Measurements from ENCODE around the gene PLXNC1.

PLXNC1 gene

GRCh38 chr12:94255006-94255405 is 106.6 kb downstream of the PLXNC1 start:
- no CpG with 5 or more reads among the region's 3 CpGs for WGBS (ENCODE audit: insufficient coverage, insufficient read length)
- DNase-seq (ENCODE audit: low read depth, low spot score) = no peak
- Histone ChIP-seq H3K36me3 (ENCODE audit: control insufficient read depth, insufficient read depth, low read length) (no peaks in the 10 kb centered on the region), H3K4me1 (ENCODE audit: control insufficient read depth, insufficient read depth, low read length) (no peaks in the 10 kb centered on the region), H3K9me3 (ENCODE audit: control insufficient read depth, insufficient read depth, low read length) (no peaks in the 10 kb centered on the region), H3K27me3 (ENCODE audit: control insufficient read depth, insufficient read depth, low read length) (no peaks in the 10 kb centered on the region), H3K4me3 (ENCODE audit: low read length) (no peak overlapping the region), H3K27ac (ENCODE audit: low read length) (no peak overlapping the region)

- Histone ChIP-seq H3K36me3 (ENCODE audit: control insufficient read depth, insufficient read depth, low read length) (no peaks in the 10 kb centered on the region), H3K4me1 (ENCODE audit: control insufficient read depth, insufficient read depth, low read length) (peaks cover under 1% of the 10 kb centered on the region; the same call in 1 of the 2 replicates), H3K27ac (ENCODE audit: low read length) (no peak overlapping the region), H3K9me3 (ENCODE audit: control insufficient read depth, insufficient read depth, low read length) (no peaks in the 10 kb centered on the region), H3K27me3 (ENCODE audit: control insufficient read depth, insufficient read depth, low read length) (no peaks in the 10 kb centered on the region), H3K4me3 (ENCODE audit: low read length) (no peak overlapping the region)
- no peak for DNase-seq (ENCODE audit: low read depth, low spot score)
These were observed 107.1 kb downstream of the PLXNC1 start for GRCh38 chr12:94255428-94255827.

- DNase-seq (ENCODE audit: low read depth, low spot score) = no peak
- Histone ChIP-seq H3K9me3 (ENCODE audit: control insufficient read depth, insufficient read depth, low read length) (no peaks in the 10 kb centered on the region), H3K27ac (ENCODE audit: low read length) (no peak overlapping the region), H3K4me3 (ENCODE audit: low read length) (no peak overlapping the region), H3K4me1 (ENCODE audit: control insufficient read depth, insufficient read depth, low read length) (peaks cover 14% of the 10 kb centered on the region), H3K27me3 (ENCODE audit: control insufficient read depth, insufficient read depth, low read length) (no peaks in the 10 kb centered on the region; the same call in 1 of the 2 replicates), H3K36me3 (ENCODE audit: control insufficient read depth, insufficient read depth, low read length) (no peaks in the 10 kb centered on the region)
- WGBS (ENCODE audit: insufficient coverage, insufficient read length) = no CpG with 5 or more reads among the region's 2 CpGs
These were observed 110.2 kb downstream of the PLXNC1 start for GRCh38 chr12:94258593-94258992.

DNA sequence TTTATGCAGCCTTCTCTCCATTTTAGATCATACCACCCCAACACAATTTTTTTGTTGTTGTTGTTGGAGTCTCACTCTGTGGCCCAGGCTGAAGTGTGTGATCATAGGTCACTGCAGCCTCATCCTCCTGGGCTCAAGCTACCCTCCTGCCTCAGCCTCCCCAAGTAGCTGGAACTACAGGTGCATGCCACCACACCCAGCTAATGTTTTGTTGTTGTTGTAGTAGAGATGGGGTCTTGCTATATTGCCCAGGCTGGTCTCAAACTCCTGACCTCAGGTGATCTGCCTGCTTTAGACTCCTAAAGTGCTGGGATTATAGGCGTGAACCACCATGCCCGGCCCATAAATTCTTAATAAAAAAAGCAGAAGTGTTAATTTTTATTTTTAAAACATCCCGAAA is 111.6 kb downstream of the PLXNC1 start:
- Histone ChIP-seq H3K27me3 (ENCODE audit: control insufficient read depth, insufficient read depth, low read length) (no peaks in the 10 kb centered on the region; the same call in 1 of the 2 replicates), H3K36me3 (ENCODE audit: control insufficient read depth, insufficient read depth, low read length) (no peaks in the 10 kb centered on the region), H3K27ac (ENCODE audit: low read length) (no peak overlapping the region), H3K9me3 (ENCODE audit: control insufficient read depth, insufficient read depth, low read length) (no peaks in the 10 kb centered on the region), H3K4me1 (ENCODE audit: control insufficient read depth, insufficient read depth, low read length) (peaks cover 22% of the 10 kb centered on the region), H3K4me3 (ENCODE audit: low read length) (no peak overlapping the region)
- no peak for DNase-seq (ENCODE audit: low read depth, low spot score)
- no CpG with 5 or more reads among the region's 3 CpGs for WGBS (ENCODE audit: insufficient coverage, insufficient read length)

- no CpG with 5 or more reads among the region's 13 CpGs for WGBS (ENCODE audit: insufficient coverage, insufficient read length)
- H3K4me3 ChIP-seq (ENCODE audit: low read length) = no peak overlapping the region
- no peaks in the 10 kb centered on the region for H3K36me3 ChIP-seq (ENCODE audit: control insufficient read depth, insufficient read depth, low read length)
- peaks cover 22% of the 10 kb centered on the region for H3K4me1 ChIP-seq (ENCODE audit: control insufficient read depth, insufficient read depth, low read length)
- H3K27me3 ChIP-seq (ENCODE audit: control insufficient read depth, insufficient read depth, low read length) = no peaks in the 10 kb centered on the region; the same call in 1 of the 2 replicates
- no peak overlapping the region for H3K27ac ChIP-seq (ENCODE audit: low read length)
- DNase-seq (ENCODE audit: low read depth, low spot score) = no peak
- H3K9me3 ChIP-seq (ENCODE audit: control insufficient read depth, insufficient read depth, low read length) = no peaks in the 10 kb centered on the region
These were observed 112.3 kb downstream of the PLXNC1 start for GRCh38 chr12:94260717-94261116.

DNA sequence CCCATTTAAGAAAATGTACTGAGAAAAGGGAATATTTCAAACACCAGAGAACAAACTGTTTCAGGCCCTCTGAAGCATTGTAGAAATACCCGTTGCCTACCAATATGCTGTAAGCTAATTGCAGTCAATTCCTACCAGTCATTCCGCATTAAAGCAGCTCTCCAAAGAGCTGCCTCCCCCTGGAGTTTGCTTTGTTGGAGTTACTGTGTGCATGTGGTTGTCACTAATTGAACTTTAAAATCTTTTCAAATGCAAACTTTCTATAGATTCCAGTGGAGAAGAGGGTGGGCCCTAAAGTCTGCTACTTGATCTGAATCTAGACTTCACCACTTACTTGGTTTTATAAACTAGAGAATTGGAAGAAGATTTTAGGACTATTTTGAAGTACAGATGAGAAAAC is 112.7 kb downstream of the PLXNC1 start:
- no CpG with 5 or more reads among the region's 2 CpGs for WGBS (ENCODE audit: insufficient coverage, insufficient read length)
- no peak overlapping the region for H3K27ac ChIP-seq (ENCODE audit: low read length)
- H3K9me3 ChIP-seq (ENCODE audit: control insufficient read depth, insufficient read depth, low read length) = no peaks in the 10 kb centered on the region
- peak; percentile 45 for DNase-seq (ENCODE audit: low read depth, low spot score)
- H3K4me1 ChIP-seq (ENCODE audit: control insufficient read depth, insufficient read depth, low read length) = peaks cover 24% of the 10 kb centered on the region
- H3K27me3 ChIP-seq (ENCODE audit: control insufficient read depth, insufficient read depth, low read length) = no peaks in the 10 kb centered on the region; the same call in 1 of the 2 replicates
- no peaks in the 10 kb centered on the region for H3K36me3 ChIP-seq (ENCODE audit: control insufficient read depth, insufficient read depth, low read length)
- no peak overlapping the region for H3K4me3 ChIP-seq (ENCODE audit: low read length)

DNA sequence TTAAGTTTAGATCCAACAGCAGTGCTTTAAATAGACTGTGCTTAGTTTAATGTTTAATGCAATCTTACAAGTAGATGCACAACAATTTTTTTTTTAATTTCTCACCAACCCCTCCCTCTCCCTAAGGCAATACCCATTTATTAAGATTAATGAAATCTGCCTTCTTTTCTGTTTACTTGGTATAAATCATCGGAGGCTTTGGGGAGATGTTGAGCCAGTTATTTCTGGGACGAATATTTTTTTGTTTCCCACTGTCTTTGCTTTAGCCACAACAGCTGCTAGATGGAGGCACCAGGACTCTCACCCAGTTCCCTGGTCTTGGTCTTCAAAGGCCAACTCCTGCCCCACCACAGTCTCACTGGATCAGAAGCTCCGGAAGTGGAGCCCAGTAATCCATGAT is 113.4 kb downstream of the PLXNC1 start:
- WGBS (ENCODE audit: insufficient coverage, insufficient read length) = no CpG with 5 or more reads among the region's 3 CpGs
- H3K4me3 ChIP-seq (ENCODE audit: low read length) = no peak overlapping the region

DNA sequence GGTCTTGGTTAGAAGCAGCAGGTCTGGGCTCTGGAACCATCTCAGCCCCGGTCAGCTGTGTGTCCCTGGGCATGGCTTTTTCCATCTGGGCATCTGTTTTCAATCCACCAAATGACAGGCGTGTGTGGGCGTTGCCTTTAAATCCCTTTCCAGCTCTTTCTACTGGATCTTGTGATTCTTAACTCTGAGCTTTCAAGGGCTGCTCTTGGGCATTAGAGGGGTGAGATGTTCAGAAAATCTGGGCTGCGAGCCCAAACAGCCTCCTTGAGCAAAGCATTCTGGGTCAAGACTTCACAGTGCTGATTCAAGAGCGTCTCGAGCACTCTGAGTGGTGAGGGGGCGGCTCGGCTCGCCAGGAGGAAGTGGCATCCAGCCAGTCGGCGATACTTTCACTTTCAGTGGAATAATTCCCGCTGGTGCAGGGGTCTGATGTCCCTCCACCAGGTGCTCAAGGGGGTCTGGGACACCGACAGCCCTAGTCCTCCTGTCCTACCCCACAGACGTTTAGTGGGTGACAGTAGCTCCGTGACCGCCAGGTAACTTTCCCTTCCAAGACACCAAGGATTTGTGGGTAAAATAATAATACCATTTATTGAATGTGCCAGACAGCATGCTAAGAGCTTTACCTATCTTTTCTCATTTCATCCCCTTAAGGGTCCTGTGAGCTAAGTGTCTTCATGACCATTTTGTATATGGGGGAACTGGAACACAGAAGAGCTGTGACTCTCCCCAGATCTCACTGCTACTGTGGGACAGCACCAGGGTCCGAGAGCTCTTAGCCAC is 114.0 kb downstream of the PLXNC1 start:
- Histone ChIP-seq H3K4me1 (ENCODE audit: control insufficient read depth, insufficient read depth, low read length) (peaks cover 24% of the 10 kb centered on the region), H3K27me3 (ENCODE audit: control insufficient read depth, insufficient read depth, low read length) (no peaks in the 10 kb centered on the region; the same call in 1 of the 2 replicates), H3K9me3 (ENCODE audit: control insufficient read depth, insufficient read depth, low read length) (no peaks in the 10 kb centered on the region), H3K27ac (ENCODE audit: low read length) (no peak overlapping the region), H3K4me3 (ENCODE audit: low read length) (no peak overlapping the region), H3K36me3 (ENCODE audit: control insufficient read depth, insufficient read depth, low read length) (no peaks in the 10 kb centered on the region)
- no CpG with 5 or more reads among the region's 17 CpGs for WGBS (ENCODE audit: insufficient coverage, insufficient read length)
- DNase-seq (ENCODE audit: low read depth, low spot score) = no peak

More for the DNA sequence above, 113.4 kb downstream of the PLXNC1 start:
- Histone ChIP-seq H3K27me3 (ENCODE audit: control insufficient read depth, insufficient read depth, low read length) (no peaks in the 10 kb centered on the region; the same call in 1 of the 2 replicates), H3K27ac (ENCODE audit: low read length) (no peak overlapping the region), H3K9me3 (ENCODE audit: control insufficient read depth, insufficient read depth, low read length) (no peaks in the 10 kb centered on the region), H3K4me1 (ENCODE audit: control insufficient read depth, insufficient read depth, low read length) (peaks cover 24% of the 10 kb centered on the region), H3K36me3 (ENCODE audit: control insufficient read depth, insufficient read depth, low read length) (no peaks in the 10 kb centered on the region)
- DNase-seq (ENCODE audit: low read depth, low spot score) = no peak

DNA sequence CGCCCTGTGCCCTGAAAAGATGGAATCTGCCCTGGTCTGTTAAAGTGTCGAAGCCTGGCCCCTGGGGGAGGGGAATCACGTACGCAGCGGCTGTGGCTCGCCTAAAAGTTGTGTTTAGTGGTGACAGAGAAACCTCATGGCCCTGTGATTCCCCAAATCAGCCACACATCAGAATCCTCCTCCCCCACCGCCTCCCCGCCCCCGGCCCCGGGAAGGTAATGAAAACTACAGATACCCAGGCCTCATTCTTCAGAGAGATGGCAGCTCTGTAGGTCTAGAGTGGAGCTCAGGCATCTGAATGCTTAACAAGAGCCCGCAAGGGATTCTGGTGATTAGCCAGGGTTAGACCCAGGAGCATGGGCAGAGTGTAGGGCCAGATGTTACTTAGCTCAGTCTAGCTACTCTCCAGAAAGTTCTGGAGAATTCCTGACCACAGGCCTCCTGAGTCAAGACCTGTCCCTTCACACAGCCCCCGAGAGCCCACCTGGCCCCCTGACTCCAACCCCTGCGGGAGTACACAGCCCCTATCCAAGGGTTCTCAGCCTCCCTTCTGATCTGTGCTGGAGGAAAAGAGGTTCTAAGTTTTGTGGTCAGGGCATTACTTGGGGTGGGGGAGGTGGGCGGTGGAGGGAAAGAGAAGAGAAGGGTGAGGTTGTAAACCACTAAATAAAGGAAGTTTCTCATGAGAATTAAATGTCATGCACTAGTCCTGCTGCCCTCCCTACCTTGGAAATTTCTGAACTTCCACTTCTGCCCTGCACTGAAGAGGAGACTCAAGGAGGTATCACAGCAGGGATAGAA is 114.8 kb downstream of the PLXNC1 start:
- Histone ChIP-seq H3K27ac (ENCODE audit: low read length) (no peak overlapping the region), H3K36me3 (ENCODE audit: control insufficient read depth, insufficient read depth, low read length) (no peaks in the 10 kb centered on the region), H3K27me3 (ENCODE audit: control insufficient read depth, insufficient read depth, low read length) (no peaks in the 10 kb centered on the region; the same call in 1 of the 2 replicates), H3K4me3 (ENCODE audit: low read length) (no peak overlapping the region), H3K4me1 (ENCODE audit: control insufficient read depth, insufficient read depth, low read length) (peaks cover 24% of the 10 kb centered on the region), H3K9me3 (ENCODE audit: control insufficient read depth, insufficient read depth, low read length) (no peaks in the 10 kb centered on the region)
- DNase-seq (ENCODE audit: low read depth, low spot score) = no peak
- WGBS (ENCODE audit: insufficient coverage, insufficient read length) = no CpG with 5 or more reads among the region's 14 CpGs

DNA sequence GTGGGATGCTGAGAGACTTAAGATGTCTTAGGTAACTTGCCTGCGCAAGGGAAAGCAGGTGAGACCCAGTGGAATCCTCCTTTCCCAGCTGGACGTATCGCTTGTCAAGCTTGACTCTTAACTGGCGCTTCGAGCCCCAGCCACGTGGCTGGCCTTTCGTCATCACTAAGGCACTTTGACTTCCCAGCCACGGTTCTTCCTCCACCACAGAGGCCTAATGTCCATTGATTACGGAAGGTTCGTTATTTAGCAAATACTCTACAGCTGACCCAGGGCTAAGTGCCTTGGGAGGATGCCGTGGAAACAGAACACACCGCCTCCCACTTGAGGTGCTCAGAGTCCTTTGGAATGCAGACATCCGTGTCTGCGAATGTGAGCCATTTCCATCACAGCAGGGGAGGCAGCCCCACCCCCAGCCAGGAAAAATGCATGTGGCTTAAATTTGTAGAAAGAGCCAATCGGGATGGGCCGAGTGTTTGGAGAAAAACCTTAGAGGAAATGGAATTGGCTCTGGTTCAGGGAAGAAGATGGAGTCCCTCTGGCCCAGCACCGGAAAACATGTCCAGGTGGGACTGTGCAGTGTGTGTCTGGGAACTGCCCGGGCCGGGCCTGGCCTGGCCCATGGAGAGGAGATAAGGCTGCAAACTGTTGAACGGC is 115.7 kb downstream of the PLXNC1 start:
- Histone ChIP-seq H3K4me3 (ENCODE audit: low read length) (no peak overlapping the region), H3K27ac (ENCODE audit: low read length) (no peak overlapping the region), H3K4me1 (ENCODE audit: control insufficient read depth, insufficient read depth, low read length) (peaks cover 24% of the 10 kb centered on the region), H3K9me3 (ENCODE audit: control insufficient read depth, insufficient read depth, low read length) (no peaks in the 10 kb centered on the region), H3K36me3 (ENCODE audit: control insufficient read depth, insufficient read depth, low read length) (no peaks in the 10 kb centered on the region), H3K27me3 (ENCODE audit: control insufficient read depth, insufficient read depth, low read length) (no peaks in the 10 kb centered on the region; the same call in 1 of the 2 replicates)
- no CpG with 5 or more reads among the region's 20 CpGs for WGBS (ENCODE audit: insufficient coverage, insufficient read length)
- DNase-seq (ENCODE audit: low read depth, low spot score) = peak; percentile 83
